Measurements from ENCODE around the gene PLCB2. TPM values are rescaled to one million over a fixed set of nuclear protein-coding genes. Genes with fewer than 3 reads are reported as not detected.

PLCB2 gene
- total and polyA plus RNA-seq, 2 donors (not counting 1 experiment from before 2014, with no cell fraction given) = 166 to 312 TPM

DNA sequence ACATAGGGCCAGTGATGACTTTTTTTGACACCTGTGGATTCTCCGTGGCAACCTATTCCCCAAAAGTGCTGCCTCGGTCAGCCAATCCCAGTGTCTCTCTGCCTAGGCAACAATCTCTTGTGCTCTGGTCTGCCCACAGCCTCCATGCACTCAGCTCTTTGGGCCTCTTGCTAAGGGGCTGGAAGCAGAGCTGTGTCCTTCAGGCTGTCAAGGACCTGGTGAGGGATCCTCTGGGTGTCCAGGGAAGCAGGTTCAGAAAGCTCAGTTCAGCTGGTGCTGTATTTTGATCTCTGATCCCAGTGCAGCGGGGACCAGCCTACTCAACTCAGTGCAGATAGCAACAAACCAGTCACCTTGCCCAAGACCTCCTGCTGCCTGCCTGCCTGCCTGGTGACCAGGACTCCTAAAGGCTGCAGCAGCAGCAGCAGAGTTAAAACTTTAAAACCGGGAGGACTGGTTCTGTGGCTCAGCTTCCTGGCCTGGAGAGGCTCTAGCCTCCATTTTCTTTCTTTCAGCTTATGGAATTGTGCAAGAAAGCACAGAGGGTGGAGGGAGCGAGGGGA, 62.7 kb downstream of the PLCB2 start:
- no peaks in the 10 kb centered on the region for H3K9me3 Mint-ChIP-seq (ENCODE audit: insufficient read depth)
- H3K4me2 ChIP-seq (replicated peaks; ENCODE audit: low read depth, low read length, poor library complexity, severe bottlenecking) = no peak overlapping the region
- no peak overlapping the region for H3K4me3 ChIP-seq (ENCODE audit: control extremely low read depth in 1 of 5, extremely low read depth in 1 of 5, insufficient read depth in 1 of 5, low read depth in 2 of 5, low read length in 4 of 5)
- TF ChIP-seq, protein P1, sequence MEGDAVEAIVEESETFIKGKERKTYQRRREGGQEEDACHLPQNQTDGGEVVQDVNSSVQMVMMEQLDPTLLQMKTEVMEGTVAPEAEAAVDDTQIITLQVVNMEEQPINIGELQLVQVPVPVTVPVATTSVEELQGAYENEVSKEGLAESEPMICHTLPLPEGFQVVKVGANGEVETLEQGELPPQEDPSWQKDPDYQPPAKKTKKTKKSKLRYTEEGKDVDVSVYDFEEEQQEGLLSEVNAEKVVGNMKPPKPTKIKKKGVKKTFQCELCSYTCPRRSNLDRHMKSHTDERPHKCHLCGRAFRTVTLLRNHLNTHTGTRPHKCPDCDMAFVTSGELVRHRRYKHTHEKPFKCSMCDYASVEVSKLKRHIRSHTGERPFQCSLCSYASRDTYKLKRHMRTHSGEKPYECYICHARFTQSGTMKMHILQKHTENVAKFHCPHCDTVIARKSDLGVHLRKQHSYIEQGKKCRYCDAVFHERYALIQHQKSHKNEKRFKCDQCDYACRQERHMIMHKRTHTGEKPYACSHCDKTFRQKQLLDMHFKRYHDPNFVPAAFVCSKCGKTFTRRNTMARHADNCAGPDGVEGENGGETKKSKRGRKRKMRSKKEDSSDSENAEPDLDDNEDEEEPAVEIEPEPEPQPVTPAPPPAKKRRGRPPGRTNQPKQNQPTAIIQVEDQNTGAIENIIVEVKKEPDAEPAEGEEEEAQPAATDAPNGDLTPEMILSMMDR (IDR thresholded peaks at IDR 0.05) = no peak
- TF ChIP-seq EZH2 (IDR thresholded peaks at IDR 0.05; ENCODE audit: borderline replicate concordance, insufficient read depth, low read depth, low read length, poor library complexity, severe bottlenecking) = no peak
- CTCF ChIA-PET = interaction anchor here (0.9 kb wide), 1 partner anchor 34 kb away, joined by 3 read pairs; no protein-coding TSS in a partner anchor
- no peaks in the 10 kb centered on the region for H3K27me3 Mint-ChIP-seq
- peaks cover 0 to 1% (median 0%) of the 10 kb centered on the region in 3 donors for H3K9me3 ChIP-seq (ENCODE audit: control extremely low read depth in 1 of 3, control insufficient read depth in 2 of 3, insufficient read depth in 1 of 3, low read length in 2 of 3)
- no peaks in the 10 kb centered on the region for H3K4me1 ChIP-seq (ENCODE audit: control insufficient read depth in 2 of 2, insufficient read depth in 2 of 2, low read length in 2 of 2)
- no peak overlapping the region for H3K27ac Mint-ChIP-seq
- 100% methylated on average over 4 of the region's 5 CpGs for WGBS (ENCODE audit: insufficient coverage)
- intact Hi-C loops (cut with micrococcal nuclease) = no loop called here
- no peak overlapping the region for H3K9ac ChIP-seq (ENCODE audit: low read length)
- no peaks in the 10 kb centered on the region for H3K79me2 ChIP-seq (ENCODE audit: control insufficient read depth, insufficient read depth, low read length)
- no peaks in the 10 kb centered on the region for H3K36me3 ChIP-seq (replicated peaks in 1 of 2; ENCODE audit: control extremely low read depth in 1 of 2, control insufficient read depth in 1 of 2, extremely low read depth in 1 of 2, insufficient read depth in 2 of 2, low read length in 1 of 2)
- no peak overlapping the region for H2AFZ ChIP-seq (ENCODE audit: insufficient read depth, low read depth, low read length, poor library complexity, severe bottlenecking)
- H3K4me3 Mint-ChIP-seq = no peak overlapping the region
- no peak for DNase-seq
- no peaks in the 10 kb centered on the region for H4K20me1 ChIP-seq (ENCODE audit: control insufficient read depth, insufficient read depth, low read length, poor library complexity, severe bottlenecking)
- ATAC-seq (ENCODE audit: low read depth) = no peak
- POLR2A ChIA-PET = no interaction called here
- no peak overlapping the region for H3K27ac ChIP-seq (ENCODE audit: low read length in 2 of 2)
- peaks cover 0 to 10% (median 0%) of the 10 kb centered on the region in 4 experiments for H3K27me3 ChIP-seq (replicated peaks in 1 of 4; ENCODE audit: control extremely low read depth in 1 of 4, control insufficient read depth in 3 of 4, insufficient read depth in 4 of 4, low read length in 3 of 4)
- H3K4me1 Mint-ChIP-seq = no peaks in the 10 kb centered on the region

DNA sequence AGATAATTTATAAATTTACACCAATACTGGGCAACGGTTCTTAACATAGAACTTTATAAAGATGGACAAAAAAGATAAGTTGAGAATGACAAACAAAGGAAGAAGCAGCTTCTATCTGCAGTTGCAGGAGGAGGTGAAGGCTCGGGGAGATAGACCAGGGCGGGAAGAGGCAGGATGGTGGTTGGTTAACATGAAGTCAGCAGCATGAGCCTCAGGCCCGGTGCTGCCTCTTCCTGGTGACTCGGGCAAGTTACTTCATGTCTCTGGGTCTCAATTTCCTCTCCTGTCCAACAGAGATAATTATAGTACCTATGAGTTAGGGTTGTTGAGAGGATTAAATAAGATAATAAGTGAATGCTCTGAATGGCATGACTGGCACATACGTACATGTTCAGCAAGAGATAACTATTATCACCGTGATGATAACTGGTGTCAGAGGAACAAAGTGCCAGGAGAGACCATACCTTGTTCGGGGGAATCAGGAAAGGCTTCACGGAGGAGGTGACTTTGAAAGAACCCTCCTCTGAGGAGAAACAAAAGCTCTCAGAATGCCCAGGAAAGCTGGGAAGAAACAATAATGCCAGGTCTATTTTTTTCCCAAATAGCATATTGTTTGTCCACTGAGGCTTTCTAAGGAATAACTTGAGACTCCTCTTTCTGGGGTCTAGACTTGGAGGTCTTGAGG, 64.5 kb downstream of the PLCB2 start:
- H3K79me2 ChIP-seq (ENCODE audit: control insufficient read depth, insufficient read depth, low read length) = no peaks in the 10 kb centered on the region
- H3K4me2 ChIP-seq (replicated peaks; ENCODE audit: low read depth, low read length, poor library complexity, severe bottlenecking) = no peak overlapping the region
- ATAC-seq (ENCODE audit: low read depth) (no peak), DNase-seq (no peak)
- H3K4me1 Mint-ChIP-seq = peaks cover 13% of the 10 kb centered on the region
- intact Hi-C loops (cut with micrococcal nuclease) = no loop called here
- POLR2A ChIA-PET = no interaction called here
- TF ChIP-seq, protein P1 (IDR thresholded peaks at IDR 0.05) = no peak
- no peak for TF ChIP-seq EZH2 (IDR thresholded peaks at IDR 0.05; ENCODE audit: borderline replicate concordance, insufficient read depth, low read depth, low read length, poor library complexity, severe bottlenecking)
- CTCF ChIA-PET = interaction anchor here (0.9 kb wide), 1 partner anchor 35 kb away, joined by 3 read pairs; no protein-coding TSS in a partner anchor
- WGBS (ENCODE audit: insufficient coverage) = 95% methylated on average over 3 of the region's 9 CpGs
- peaks cover 0 to 18% (median 6%) of the 10 kb centered on the region in 4 experiments for H3K27me3 ChIP-seq (replicated peaks in 1 of 4; ENCODE audit: control extremely low read depth in 1 of 4, control insufficient read depth in 3 of 4, insufficient read depth in 4 of 4, low read length in 3 of 4)
- H3K27me3 Mint-ChIP-seq = peaks cover 6% of the 10 kb centered on the region
- no peak overlapping the region for H3K4me3 ChIP-seq (ENCODE audit: control extremely low read depth in 1 of 5, extremely low read depth in 1 of 5, insufficient read depth in 1 of 5, low read depth in 2 of 5, low read length in 4 of 5)
- no peak overlapping the region for H3K4me3 Mint-ChIP-seq
- no peak overlapping the region for H2AFZ ChIP-seq (ENCODE audit: insufficient read depth, low read depth, low read length, poor library complexity, severe bottlenecking)
- peaks cover 0 to 4% (median 0%) of the 10 kb centered on the region in 3 donors for H3K9me3 ChIP-seq (ENCODE audit: control extremely low read depth in 1 of 3, control insufficient read depth in 2 of 3, insufficient read depth in 1 of 3, low read length in 2 of 3)
- peaks cover 14 to 15% of the 10 kb centered on the region in 2 donors for H3K4me1 ChIP-seq (ENCODE audit: control insufficient read depth in 2 of 2, insufficient read depth in 2 of 2, low read length in 2 of 2)
- no peaks in the 10 kb centered on the region for H4K20me1 ChIP-seq (ENCODE audit: control insufficient read depth, insufficient read depth, low read length, poor library complexity, severe bottlenecking)
- H3K36me3 ChIP-seq (replicated peaks in 1 of 2; ENCODE audit: control extremely low read depth in 1 of 2, control insufficient read depth in 1 of 2, extremely low read depth in 1 of 2, insufficient read depth in 2 of 2, low read length in 1 of 2) = no peaks in the 10 kb centered on the region
- no peak overlapping the region for H3K27ac ChIP-seq (ENCODE audit: low read length in 2 of 2)
- H3K9me3 Mint-ChIP-seq (ENCODE audit: insufficient read depth) = no peaks in the 10 kb centered on the region
- no peak overlapping the region for H3K9ac ChIP-seq (ENCODE audit: low read length)
- no peak overlapping the region for H3K27ac Mint-ChIP-seq
